ACC112 (cell line): ENCODE data around the gene PADI4.

Experiments
- H2AFZ ChIP-seq: fragments of 200-600 bp; sonication (generic); one replicate; pipeline ENCODE4 v1.6.0; 2017; ENCODE audit warnings: antibody characterized with exemption, low read length; ENCODE audit not compliant: unreplicated experiment
- H3K27ac ChIP-seq: fragments of 200-600 bp; sonication (generic); 2 replicates; pipeline ENCODE4 v1.5.1; 2014; ENCODE audit warnings: low read depth, mild to moderate bottlenecking, antibody characterized with exemption, low read length, moderate library complexity
- H3K27me3 ChIP-seq: fragments of 200-600 bp; sonication (generic); 2 replicates; pipeline ENCODE4 v1.6.1; 2014; ENCODE audit warnings: mild to moderate bottlenecking, antibody characterized with exemption, low read length, moderate library complexity, mixed read lengths; ENCODE audit not compliant: insufficient read depth
- H3K36me3 ChIP-seq: fragments of 200-600 bp; sonication (generic); 2 replicates; pipeline ENCODE4 v1.6.1; 2016; ENCODE audit warnings: mild to moderate bottlenecking, antibody characterized with exemption, low read length, moderate library complexity, mixed read lengths; ENCODE audit not compliant: insufficient read depth
- H3K4me1 ChIP-seq: fragments of 200-600 bp; sonication (generic); one replicate; pipeline ENCODE4 v1.6.1; 2016; ENCODE audit warnings: low read length, mixed read lengths; ENCODE audit not compliant: insufficient read depth, unreplicated experiment, control insufficient read depth
- H3K4me3 ChIP-seq: fragments of 200-600 bp; sonication (generic); 2 replicates; pipeline ENCODE4 v1.5.1; 2014; ENCODE audit warnings: mild to moderate bottlenecking, low read depth, low read length
- H3K79me2 ChIP-seq: fragments of 200-600 bp; sonication (generic); one replicate; pipeline ENCODE4 v1.6.0; 2016; ENCODE audit warnings: low read length; ENCODE audit not compliant: control insufficient read depth, unreplicated experiment, insufficient read depth

Gene PADI4

GRCh38 chr1:17361687-17362086 lies 53.7 kb downstream of the PADI4 start:
- Histone ChIP-seq H3K4me3 (no peak overlapping the region), H3K79me2 (no peaks in the 10 kb centered on the region), H3K27me3 (peaks cover 23% of the 10 kb centered on the region), H3K27ac (no peak overlapping the region), H3K36me3 (no peaks in the 10 kb centered on the region), H2AFZ (no peak overlapping the region), H3K4me1 (no peaks in the 10 kb centered on the region)

- Histone ChIP-seq H3K27ac (no peak overlapping the region), H2AFZ (no peak overlapping the region), H3K79me2 (no peaks in the 10 kb centered on the region), H3K4me3 (no peak overlapping the region), H3K4me1 (no peaks in the 10 kb centered on the region), H3K27me3 (peaks cover 38% of the 10 kb centered on the region), H3K36me3 (no peaks in the 10 kb centered on the region)
Measured at GRCh38 chr1:17363351-17363750, 55.4 kb downstream of the PADI4 start.

DNA sequence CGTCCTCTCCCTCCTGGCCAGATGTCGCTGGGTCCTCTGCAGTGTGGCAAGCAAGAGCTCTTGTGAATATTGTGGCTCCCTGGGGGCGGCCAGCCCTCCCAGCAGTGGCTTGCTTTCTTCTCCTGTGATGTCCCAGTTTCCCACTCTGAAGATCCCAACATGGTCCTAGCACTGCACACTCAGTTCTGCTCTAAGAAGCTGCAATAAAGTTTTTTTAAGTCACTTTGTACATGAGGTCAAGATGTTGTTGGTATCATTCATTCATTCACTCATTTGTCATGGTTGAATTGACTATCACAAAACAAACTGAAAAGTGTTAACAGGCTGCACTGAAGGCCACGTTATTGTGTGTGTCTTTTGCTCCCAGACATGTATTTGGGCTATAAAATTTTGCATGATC lies 55.8 kb downstream of the PADI4 start:
- H3K4me3 ChIP-seq: no peak overlapping the region
- H3K27me3 ChIP-seq: peaks cover 41% of the 10 kb centered on the region
- H3K27ac ChIP-seq: no peak overlapping the region
- H2AFZ ChIP-seq: no peak overlapping the region
- no peaks in the 10 kb centered on the region for H3K36me3 ChIP-seq
- H3K4me1 ChIP-seq: no peaks in the 10 kb centered on the region
- no peaks in the 10 kb centered on the region for H3K79me2 ChIP-seq

DNA sequence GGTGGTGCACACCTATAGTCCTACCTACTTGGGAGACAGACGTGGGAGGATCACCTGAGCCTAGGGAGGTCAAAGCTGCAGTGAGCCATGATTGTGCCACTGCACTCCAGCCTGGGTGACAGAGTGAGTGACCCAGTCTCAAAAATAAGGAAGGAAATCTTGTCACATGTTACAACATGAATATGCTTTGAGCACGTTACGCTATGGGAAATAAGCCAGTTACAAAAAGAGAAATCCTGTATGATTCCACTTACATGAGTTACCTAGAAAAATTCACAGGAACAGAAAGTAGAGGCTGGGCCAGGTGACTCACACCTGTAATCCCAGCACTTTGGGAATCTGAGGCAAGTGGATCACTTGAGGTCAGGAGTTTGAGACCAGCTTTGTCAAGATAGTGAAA lies 57.3 kb downstream of the PADI4 start:
- Histone ChIP-seq H3K79me2 (no peaks in the 10 kb centered on the region), H3K27ac (no peak overlapping the region), H2AFZ (no peak overlapping the region), H3K36me3 (no peaks in the 10 kb centered on the region), H3K27me3 (peaks cover 43% of the 10 kb centered on the region), H3K4me3 (no peak overlapping the region), H3K4me1 (peaks cover 4% of the 10 kb centered on the region)

- no peaks in the 10 kb centered on the region for H3K79me2 ChIP-seq
- peaks cover 37% of the 10 kb centered on the region for H3K27me3 ChIP-seq
- H3K36me3 ChIP-seq: no peaks in the 10 kb centered on the region
- no peak overlapping the region for H3K27ac ChIP-seq
- no peak overlapping the region for H2AFZ ChIP-seq
- peaks cover 4% of the 10 kb centered on the region for H3K4me1 ChIP-seq
- no peak overlapping the region for H3K4me3 ChIP-seq
Measured at GRCh38 chr1:17369466-17369865, 61.5 kb downstream of the PADI4 start.

DNA sequence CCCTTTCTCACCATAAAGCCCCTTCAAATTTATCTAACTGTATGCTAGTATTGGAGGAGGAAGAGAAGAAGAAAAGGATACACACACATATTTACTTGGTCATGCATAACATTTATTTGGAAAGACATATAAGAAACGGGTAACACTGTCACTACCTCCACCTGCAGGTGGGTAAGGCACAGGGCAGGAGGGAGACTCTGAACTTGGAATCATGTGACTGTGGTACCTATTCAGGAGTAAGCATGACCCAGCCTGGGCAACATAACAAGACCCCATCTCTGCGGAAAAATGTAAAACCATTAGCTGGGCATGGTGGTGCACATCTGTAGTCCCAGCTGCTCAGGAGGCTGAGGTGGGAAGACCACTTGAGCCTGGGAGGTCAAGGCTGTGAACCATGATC lies 62.6 kb downstream of the PADI4 start:
- H3K36me3 ChIP-seq: no peaks in the 10 kb centered on the region
- no peak overlapping the region for H3K27ac ChIP-seq
- no peak overlapping the region for H2AFZ ChIP-seq
- no peaks in the 10 kb centered on the region for H3K79me2 ChIP-seq
- no peak overlapping the region for H3K4me3 ChIP-seq
- H3K27me3 ChIP-seq: peaks cover 40% of the 10 kb centered on the region
- H3K4me1 ChIP-seq: peaks cover 4% of the 10 kb centered on the region

DNA sequence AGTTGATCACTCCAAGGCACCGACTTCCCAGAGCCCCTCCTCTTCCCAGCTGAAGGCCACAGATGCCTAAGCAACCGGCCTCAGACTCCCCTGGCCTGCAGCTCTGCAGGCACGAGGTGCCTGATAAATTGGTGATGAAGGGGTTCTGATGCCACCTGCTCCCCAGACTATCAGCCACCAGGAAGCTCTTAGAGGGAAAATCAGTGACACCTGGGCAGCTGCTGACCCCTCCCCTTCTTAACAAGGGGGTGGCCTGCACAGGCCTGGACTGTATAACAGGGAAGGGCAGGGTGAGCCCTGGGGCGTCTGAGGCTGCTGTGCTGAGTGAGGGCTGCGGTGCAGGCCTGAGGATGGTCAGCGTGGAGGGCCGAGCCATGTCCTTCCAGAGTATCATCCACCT lies 63.9 kb downstream of the PADI4 start, which contains the start of gene PADI6:
TSS of gene PADI6 (plus strand) at position 301 of the 400 bp plus-strand sequence. CDS start at position 351, 50 bp downstream.
- Histone ChIP-seq H3K27ac (no peak within 1 kb of the TSS), H3K79me2 (no peaks in the 10 kb centered on the region), H3K4me3 (no peak within 1 kb of the TSS), H3K4me1 (peaks cover 4% of the 10 kb centered on the region), H3K36me3 (no peaks in the 10 kb centered on the region), H3K27me3 (peaks cover 33% of the 10 kb centered on the region), H2AFZ (no peak within 1 kb of the TSS)

GRCh38 chr1:17372955-17373354 lies 65.0 kb downstream of the PADI4 start:
- Histone ChIP-seq H3K36me3 (no peaks in the 10 kb centered on the region), H2AFZ (no peak overlapping the region), H3K27me3 (peaks cover 33% of the 10 kb centered on the region)

GRCh38 chr1:17375651-17376050 lies 67.7 kb downstream of the PADI4 start:
- no peak overlapping the region for H2AFZ ChIP-seq
- H3K4me1 ChIP-seq: no peaks in the 10 kb centered on the region
- H3K27ac ChIP-seq: no peak overlapping the region
- H3K79me2 ChIP-seq: no peaks in the 10 kb centered on the region
- H3K4me3 ChIP-seq: no peak overlapping the region
- peaks cover 45% of the 10 kb centered on the region for H3K27me3 ChIP-seq
- H3K36me3 ChIP-seq: no peaks in the 10 kb centered on the region

More at GRCh38 chr1:17372955-17373354, 65.0 kb downstream of the PADI4 start:
- H3K79me2 ChIP-seq: no peaks in the 10 kb centered on the region
- peaks cover 4% of the 10 kb centered on the region for H3K4me1 ChIP-seq
- H3K4me3 ChIP-seq: no peak overlapping the region
- H3K27ac ChIP-seq: no peak overlapping the region

- Histone ChIP-seq H3K79me2 (no peaks in the 10 kb centered on the region), H3K27ac (no peak overlapping the region), H2AFZ (no peak overlapping the region), H3K27me3 (peaks cover 59% of the 10 kb centered on the region), H3K4me1 (no peaks in the 10 kb centered on the region), H3K4me3 (no peak overlapping the region), H3K36me3 (no peaks in the 10 kb centered on the region)
Measured at GRCh38 chr1:17377325-17377953, 69.4 kb downstream of the PADI4 start.

- Histone ChIP-seq H3K79me2 (no peaks in the 10 kb centered on the region), H3K4me3 (no peak overlapping the region), H3K4me1 (no peaks in the 10 kb centered on the region), H2AFZ (no peak overlapping the region), H3K36me3 (no peaks in the 10 kb centered on the region), H3K27ac (no peak overlapping the region), H3K27me3 (peaks cover 82% of the 10 kb centered on the region)
Measured at GRCh38 chr1:17381161-17381560, 73.2 kb downstream of the PADI4 start.
